ENCODE data around the gene IGFBPL1.
"Not testable (repeated sequence)": the region's sequence is repeated elsewhere in the genome, so short reads cannot be mapped to it uniquely, and the experiment has no call there.

The IGFBPL1 gene, protein sequence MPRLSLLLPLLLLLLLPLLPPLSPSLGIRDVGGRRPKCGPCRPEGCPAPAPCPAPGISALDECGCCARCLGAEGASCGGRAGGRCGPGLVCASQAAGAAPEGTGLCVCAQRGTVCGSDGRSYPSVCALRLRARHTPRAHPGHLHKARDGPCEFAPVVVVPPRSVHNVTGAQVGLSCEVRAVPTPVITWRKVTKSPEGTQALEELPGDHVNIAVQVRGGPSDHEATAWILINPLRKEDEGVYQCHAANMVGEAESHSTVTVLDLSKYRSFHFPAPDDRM

DNA sequence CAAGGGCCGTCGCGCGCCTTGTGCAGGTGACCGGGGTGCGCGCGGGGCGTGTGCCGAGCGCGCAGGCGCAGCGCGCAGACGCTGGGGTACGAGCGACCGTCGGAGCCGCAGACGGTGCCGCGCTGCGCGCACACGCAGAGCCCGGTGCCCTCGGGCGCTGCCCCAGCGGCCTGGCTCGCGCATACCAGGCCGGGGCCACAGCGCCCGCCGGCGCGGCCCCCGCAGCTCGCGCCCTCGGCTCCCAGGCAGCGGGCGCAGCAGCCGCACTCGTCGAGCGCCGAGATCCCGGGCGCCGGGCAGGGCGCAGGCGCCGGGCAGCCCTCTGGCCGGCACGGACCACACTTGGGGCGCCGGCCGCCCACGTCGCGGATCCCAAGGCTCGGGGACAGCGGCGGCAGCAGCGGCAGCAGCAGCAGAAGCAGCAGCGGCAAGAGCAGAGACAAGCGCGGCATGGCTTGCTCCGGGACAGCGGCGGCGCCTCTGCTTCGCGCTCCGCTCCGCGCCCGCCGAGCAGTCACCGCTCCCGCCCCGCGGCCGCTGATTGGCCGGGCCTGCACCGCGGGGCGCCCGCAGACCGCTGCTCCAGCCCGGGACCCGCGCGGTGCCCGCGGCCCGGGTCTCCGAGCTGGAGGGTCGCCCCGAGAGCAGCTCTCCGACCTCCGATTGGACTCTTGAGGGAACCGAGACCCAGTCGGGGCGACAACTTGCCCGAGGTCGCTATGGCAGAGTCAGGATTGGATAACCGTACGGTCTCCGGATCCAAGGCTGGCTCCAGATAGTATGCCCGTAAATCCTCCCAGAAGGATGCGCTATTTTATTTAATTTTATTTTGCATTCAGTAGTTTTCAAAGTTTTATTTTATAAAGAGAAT is at the start of gene IGFBPL1:
TSS of gene IGFBPL1 (minus strand) at position 482 of the 871 bp plus-strand sequence. CDS start at position 452, 30 bp downstream.
- DNase-seq (ENCODE audit: low read depth in 3 of 3) = no peak

DNA sequence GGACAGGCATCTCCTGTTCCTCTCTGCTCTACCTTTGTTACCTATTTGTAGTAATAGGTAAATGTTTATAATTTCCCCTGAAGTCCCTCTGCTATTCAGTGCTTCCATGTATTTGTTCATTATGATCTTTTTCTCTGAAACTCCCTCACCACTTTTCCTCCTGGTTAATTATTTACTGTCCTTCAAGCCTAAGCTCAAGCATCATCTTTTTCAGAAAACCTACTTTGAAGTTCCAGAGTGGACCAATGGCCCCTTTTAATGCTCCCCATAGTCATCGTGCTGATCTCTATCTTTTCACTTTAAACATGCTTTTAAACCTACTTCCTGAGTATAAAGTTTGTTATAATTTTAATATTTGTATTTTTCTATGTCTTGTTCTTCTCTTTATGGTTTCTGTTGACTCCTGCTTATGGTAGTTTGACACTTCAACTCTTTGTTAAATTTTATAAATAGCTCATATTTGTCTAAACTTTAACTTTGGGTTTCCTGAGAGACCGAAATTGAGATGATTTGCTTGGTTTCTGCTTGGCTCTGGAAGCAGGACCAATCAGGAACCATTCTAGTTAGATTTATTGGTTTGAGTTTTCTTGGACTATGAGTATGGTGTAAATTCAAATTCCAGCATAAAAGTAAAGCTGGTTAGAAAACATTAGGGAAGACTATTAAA is 48.5 kb upstream of the IGFBPL1 start:
- DNase-seq (ENCODE audit: low read depth in 3 of 3) = not testable (repeated sequence)

DNA sequence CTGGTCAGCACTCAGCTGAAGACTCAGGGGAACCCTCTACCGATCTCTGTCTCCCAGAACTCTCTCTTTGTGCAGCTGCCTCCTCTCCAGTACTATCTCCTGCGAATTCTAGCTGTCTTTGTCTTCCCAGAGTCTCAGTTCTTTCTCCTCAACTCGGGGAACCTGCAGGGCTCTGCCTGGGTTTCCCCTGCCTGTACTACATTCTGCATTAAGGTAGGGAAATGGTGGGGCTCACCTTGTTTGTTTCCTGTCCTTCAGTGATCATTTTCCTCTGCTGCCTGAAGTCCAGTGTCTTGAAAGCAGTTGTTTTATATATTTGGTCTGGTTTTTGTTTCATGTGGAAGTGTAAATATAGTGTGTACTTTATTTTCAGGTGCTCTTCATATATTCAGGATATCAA is 43.1 kb upstream of the IGFBPL1 start:
- no peak for DNase-seq (ENCODE audit: low read depth in 3 of 3)

DNA sequence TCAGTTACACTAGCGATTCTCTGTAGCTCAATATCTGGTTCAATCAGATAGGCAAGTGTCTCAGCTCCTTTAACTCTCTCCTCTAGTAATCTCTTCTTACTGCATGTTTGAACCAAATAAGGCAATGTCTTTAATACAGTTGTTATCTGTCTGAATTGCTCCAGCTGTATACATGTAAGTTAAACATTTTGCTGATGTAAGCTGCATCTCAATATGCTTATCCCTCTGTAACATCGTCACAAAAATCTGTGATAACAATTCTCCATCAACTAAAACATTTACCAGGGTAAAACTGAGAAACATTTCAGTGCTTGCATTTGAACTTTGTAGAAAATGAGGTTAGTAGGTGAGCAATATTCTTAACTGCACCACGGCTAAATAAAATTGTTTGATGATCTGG is 29.6 kb upstream of the IGFBPL1 start:
- DNase-seq (ENCODE audit: low read depth in 3 of 3) = no peak

DNA sequence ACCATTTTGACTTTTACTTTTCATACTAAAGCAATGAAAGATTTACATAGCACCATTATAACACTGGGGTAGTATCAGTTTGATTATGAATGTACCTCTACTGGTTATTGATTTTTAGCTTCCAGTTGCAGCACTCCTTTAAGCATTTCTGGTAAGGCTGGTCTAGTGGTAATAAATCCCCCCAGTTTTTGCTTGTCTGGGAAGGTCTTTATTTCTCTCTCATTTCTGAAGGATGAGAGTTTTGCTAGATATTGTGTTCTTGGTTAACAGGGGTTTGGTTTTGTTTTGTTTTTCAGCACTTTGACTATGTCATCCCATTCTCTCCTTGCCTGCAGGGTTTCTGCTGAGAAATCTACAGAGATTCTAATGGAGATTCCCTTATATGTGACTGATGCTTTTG is 26.9 kb upstream of the IGFBPL1 start:
- no peak for DNase-seq (ENCODE audit: low read depth in 3 of 3)

DNA sequence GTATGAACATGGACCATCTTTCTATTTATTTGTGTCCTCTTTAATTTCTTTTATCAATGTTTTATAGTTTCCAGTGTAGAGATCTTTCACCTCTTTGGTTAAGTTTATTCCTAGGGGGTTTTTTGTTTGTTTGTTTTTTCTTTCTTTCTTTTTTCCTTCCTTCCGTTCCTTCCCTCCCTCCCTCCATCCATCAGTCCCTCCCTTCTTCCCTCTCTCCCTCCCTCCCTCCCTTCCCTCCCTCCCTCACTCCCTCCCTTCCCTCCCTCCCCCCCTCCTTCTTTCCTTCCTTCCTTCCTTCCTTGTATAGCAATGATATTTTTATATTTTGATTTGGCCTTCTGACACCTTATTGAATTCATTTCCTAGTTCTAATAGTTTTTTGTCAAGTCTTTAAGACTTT is 23.4 kb upstream of the IGFBPL1 start:
- DNase-seq (ENCODE audit: low read depth in 3 of 3) = no peak

DNA sequence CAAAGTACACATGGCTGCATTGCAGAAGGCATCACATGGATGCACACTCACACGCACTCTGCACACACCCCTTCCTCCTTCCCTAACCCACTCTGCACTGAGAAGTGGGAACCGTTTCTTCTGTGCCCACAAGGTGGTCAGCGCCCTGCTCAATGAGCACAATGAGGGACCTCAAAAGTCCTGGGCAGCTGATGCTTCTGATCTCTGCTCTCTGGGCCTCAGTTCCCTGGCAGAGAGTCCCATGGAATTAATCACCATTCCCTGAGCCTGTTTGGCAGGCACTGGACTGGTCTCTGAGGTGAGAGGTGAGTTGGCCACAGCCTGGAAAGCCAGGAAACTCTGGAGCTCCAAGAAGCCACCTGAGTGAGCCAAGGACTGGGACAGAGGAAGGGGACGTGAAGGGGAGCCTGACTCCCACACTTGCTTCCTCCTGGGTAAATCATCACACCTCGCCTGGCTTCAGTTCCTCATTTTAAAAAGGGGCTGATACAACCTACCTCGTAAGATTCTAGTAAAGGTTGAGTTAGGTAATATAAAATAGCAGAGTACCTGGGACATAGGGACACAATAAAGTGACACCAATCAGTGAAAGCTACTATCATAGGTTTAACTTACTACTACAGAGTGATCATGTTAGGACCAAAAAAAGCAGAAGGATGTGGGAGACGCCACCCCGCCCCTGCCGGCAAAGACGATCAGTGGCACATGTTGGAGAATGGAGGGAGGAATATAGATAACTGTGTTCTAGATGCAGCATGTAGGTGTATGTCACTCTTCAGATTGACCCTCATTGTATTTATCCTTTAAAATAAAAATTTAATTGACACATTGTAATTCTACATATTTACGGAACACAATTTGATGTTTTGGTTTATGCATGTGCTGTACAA is 21.1 kb upstream of the IGFBPL1 start:
- no peak for DNase-seq (ENCODE audit: low read depth in 3 of 3)

DNA sequence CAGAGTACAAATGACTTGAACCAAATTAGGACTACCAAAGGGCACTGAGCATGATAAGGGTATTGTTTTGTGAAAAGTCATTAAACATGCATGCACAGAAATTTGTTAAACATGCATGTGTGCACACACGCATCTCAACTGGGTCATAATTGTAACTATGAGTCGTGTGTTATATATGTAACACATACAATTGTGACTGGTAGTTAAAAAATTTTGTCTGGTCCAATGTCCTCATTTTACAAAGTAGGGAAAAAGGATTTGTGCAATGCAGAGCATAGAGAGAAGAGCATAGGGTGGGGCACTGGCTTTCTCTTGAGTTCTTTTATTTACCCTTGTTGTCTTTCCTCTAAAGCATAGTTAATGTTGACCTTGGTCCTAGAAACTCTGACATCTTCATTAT is 19.3 kb upstream of the IGFBPL1 start:
- no peak for DNase-seq (ENCODE audit: low read depth in 3 of 3)

DNA sequence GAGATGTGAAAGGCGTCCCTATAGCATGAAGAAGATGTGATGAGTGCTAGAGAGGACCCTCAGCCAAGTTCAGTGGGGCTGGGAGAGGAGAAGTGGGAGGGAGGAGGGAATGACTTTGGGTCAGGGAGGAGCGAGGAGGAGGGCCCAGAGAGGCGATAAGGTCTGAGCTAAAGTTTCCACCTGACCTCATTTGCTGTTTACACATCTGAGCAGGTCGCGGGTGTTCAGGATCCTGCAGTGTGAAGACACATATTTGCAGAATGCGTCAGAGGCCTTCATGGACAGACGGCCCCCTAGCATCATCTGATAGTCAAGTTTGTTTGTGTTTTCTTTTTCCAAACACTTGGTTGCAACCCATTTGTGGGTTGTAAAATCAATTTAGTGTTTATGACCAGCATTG is 18.9 kb upstream of the IGFBPL1 start:
- no peak for DNase-seq (ENCODE audit: low read depth in 3 of 3)

DNA sequence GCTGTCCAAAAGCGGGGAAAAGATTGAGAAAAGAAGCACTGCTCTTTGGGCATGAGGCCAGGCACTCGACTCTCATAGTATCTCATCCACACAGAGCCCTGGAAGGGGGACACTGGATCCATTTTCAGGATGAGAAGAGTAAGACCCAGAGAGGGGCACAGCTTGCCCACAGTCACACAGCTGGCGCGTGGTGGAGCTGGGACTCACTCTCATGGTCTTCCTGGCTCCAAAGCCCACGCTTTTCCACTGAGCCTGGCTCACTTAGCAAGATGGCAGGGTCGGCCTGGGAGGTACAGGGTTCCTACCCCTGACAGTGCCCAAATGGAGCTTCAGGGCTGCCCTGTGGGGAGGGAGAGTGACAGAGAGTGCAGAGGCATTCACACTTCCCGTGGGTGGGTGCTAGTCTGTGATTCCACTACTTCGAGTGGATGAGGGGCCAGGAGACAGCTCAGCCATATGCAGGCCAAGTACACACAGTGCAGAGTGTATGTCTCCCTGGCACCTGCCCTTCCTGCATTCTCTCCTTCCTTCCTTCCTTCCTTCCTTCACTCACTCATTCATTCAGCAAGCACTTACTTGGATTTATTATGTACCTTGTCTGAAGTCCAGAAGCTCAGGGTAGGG is 18.3 kb upstream of the IGFBPL1 start:
- no peak for DNase-seq (ENCODE audit: low read depth in 3 of 3)

DNA sequence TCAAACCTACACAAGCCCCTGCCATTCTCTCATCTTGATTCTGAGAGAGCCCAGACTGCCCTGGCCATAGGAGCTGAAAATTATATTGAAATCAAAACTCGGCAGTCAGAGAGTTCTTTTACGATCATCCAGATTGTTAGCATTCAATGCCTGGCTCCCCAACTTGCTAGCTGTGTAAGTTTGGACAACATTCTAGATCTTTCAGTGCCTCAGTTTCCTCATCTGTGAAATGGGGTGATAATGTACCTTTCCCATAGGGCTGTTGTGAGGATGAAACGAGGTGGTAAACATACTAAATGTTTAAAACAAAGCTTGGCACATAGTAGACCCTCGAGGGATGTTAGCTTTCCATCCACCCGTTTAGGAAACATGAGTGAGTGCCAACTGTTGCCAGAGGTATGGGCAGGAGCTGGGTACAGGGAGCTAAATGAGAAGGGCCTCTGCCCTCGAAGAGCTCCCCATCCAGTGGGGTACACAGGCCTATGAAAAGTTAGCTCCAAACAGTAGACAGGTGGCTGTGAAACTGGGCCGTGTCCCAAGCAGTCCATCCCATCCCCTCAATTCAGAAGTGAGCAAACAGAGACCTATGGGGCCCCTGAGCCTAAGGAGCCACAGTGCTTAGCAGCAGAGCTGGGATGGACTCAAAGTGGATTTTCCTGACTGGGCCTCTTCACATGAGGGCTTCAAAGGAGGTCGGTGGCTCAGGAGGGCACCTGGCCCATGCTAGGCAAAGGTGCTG is 17.3 kb upstream of the IGFBPL1 start:
- DNase-seq (ENCODE audit: low read depth in 3 of 3) = no peak

DNA sequence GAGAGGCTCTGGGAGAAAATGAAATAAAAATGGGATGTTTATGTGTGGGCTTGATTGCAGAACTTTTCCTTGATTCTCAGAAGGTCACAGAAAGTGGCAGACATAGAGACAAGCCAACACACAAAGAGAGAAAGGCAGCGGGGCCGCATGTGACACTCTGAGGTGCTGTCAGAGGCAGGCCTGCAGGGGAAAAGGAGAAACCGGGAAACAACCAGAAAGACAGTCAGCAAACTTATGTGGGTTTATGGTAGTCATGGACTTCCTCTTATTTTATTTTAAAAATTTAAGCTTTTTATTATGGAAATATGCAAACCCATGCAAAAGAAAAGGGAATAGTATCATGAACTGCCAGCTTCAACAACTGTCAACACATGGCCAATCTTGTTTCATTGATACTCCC is 16.3 kb upstream of the IGFBPL1 start:
- DNase-seq (ENCODE audit: low read depth in 3 of 3) = no peak

DNA sequence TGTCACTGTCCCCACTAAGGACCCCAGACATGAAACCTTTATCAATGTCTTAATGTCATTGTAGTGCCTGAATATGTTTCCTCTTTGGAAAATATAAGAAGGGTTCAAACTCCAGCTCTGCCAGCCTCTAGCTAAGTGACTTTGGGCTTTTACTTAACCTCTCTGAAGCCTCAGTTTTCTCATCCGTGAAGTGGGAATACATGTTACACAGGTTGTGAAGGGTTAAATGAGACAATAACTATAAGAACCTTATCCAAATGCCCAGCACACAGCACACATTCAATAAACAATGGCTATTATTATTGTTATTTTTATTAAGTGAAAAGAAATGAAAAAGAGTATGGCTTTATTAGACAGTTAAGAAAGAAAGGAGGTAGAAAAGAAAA is 15.7 kb upstream of the IGFBPL1 start:
- no peak for DNase-seq (ENCODE audit: low read depth in 3 of 3)

DNA sequence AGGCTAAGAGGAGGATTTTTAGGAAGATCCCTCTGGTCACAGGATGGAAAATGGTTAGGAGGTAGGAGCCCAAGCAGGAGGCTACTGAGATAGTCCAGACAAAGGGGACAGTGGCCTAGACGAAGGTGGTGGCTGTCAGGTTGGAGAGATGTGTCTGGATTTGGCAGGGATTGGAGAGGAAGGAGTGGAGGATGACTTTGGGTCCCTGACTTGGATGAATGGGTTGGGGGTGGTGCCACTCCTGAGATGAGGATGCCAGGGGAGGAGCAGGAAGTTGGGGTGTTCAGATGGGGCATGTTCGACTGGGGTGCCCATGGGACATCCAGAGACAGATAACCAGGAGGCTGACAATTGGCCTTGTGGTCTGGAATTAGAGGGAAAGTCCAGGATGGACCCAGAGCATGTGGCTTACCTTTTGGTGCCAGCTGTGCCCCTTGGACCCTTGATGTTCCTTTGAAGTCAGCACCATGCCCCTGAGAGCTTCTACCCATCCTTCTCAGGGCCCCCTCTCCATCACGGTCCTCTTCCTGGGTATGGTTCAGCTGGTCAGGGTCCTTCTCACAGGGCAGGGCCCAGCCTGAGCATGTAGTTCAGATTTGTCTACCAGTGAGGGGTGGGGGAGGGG is 15.1 kb upstream of the IGFBPL1 start:
- no peak for DNase-seq (ENCODE audit: low read depth in 3 of 3)

DNA sequence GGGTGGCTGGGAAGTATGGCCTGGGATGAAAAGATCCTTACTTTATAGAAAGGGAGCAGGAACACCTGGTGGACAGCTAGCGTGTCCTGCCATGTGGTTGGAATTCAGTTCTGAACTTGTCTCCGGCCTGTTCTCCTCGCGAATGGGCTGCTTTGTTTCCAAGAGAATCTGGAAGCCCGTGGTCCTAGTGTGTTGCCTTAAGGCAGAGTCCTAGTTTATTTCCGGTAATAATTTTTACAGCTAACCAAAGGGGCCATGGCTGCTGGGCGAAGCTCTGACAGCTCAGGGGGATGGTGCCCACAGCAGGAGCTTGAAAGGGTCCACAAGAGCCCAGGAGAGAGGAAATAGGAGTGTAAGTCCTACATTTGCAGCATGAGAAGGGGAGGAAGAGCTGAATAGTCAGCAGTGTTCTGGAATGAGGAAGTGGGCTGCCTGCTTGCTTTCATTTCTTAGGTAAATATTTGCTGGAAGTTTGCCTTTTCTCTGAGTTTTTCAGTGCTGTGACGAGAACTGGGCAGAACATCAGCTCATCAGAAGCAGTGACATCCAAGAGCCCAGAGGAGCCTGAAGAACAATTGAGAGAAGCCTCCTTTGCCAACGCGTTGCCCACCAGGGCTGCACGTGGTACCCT is 13.1 kb upstream of the IGFBPL1 start:
- DNase-seq (ENCODE audit: low read depth in 3 of 3) = no peak

DNA sequence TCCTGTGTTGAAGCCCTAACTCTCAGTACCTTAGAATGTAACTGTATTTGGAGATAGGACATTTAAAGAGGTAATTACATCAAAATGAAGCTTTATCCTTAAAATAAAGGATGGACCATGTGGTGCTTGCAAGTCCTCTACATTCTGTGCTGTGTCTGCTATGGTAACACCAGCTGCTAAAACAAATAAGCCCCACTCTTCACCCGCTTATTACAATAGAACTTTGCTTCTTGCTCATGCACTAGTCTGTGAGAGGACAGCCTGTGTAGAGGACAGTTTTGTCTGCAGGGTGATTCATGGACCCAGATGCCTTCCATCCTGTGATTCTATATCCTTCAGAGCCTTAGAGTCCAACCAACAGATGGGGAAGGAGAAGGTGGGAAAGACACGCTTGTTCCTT is 12.5 kb upstream of the IGFBPL1 start:
- no peak for DNase-seq (ENCODE audit: low read depth in 3 of 3)

DNA sequence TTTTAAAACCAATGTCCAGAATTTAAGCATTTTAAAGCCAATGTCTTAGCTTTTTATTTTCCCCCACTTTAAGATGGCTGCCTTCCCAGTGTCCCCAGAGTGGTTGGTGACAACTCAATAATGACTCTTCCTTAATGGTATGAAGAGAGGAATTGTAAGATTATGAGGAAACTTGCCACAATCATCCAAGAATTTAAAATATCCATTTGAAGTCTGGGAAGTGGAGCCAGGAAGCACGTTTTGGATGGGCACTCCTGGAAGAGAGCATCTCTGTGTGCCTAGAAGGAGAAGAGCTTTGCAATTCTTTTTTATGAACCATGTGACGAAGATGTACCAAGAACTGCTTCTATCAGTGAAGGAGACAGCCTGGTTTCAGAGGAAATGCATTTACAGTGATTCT is 11.3 kb upstream of the IGFBPL1 start:
- no peak for DNase-seq (ENCODE audit: low read depth in 3 of 3)

DNA sequence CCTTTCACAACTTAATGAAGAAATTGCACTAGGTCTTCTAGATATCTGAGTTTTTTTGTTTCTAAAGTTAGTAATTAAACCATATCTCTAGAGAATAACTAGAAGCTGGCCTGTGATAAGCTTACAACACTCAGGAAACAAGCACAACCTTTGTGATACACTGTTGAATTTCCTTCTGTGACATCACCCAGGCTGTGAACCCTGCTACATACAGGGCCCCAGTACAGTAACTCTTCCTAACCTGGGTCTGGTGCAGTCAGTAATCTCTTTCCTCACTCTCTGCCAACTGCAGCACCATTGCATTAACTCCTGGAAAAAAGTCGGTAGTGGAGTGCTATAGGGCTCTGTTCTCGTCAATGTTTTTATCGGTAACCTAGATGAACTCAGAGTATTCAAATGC is 10.6 kb upstream of the IGFBPL1 start:
- no peak for DNase-seq (ENCODE audit: low read depth in 3 of 3)

DNA sequence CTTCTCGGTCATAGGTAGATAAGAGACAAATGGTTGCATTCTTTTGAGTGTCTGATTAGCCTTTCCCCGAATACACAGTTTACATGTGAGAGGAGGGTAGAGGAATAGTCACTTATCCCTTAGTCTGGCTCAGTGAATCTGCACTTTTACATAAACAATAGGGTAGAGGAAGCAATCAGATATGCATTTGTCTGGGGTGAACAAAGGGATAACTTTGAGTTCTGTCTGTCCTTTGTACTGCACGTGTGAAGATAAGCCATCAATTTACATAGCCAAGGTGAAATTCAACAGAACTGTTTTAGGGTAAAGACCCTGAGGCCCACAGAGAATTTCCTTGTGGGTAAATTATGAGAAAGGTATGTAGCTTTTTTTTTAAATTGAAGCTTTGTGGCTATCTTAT is 10.1 kb upstream of the IGFBPL1 start:
- no peak for DNase-seq (ENCODE audit: low read depth in 3 of 3)

All from stimulated activated CD4-positive, alpha-beta T cell treated with anti-CD3 and anti-CD28 coated beads, TNF-alpha, amount 100 ng/mL, for 4 hours (primary cell).